HG02678 (cell line): ENCODE data around the gene RSPH10B2.
"Not testable (repeated sequence)": the region's sequence is repeated elsewhere in the genome, so short reads cannot be mapped to it uniquely, and the experiment has no call there.

ENCODE experiments used
- ATAC-seq: cut with Tn5 transposase; IDR thresholded peaks from one replicate; pipeline ENCODE4 v1.9.1; 2021; ENCODE audit warnings: mild to moderate bottlenecking, moderate library complexity; ENCODE audit not compliant: unreplicated experiment

The RSPH10B2 gene

DNA sequence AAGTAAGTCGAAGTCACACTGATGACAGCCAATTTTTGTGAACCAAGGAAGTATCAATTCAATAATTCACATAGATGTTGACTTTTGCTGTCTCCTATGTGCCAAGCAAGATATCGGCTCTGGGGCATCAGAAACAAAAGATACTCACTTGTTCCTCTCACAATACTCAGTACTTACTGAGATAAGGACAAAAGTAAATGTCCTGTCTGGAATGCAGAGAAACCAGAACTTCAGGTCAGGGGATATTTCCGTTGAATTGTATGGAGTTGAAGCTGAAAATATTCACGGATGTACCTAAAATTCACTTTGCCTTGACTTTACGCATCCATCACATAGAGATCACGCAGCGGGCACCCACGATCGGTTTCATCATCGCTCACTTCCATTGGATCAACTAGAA is 83.2 kb downstream of the RSPH10B2 start:
- ATAC-seq, result not testable (repeated sequence)

DNA sequence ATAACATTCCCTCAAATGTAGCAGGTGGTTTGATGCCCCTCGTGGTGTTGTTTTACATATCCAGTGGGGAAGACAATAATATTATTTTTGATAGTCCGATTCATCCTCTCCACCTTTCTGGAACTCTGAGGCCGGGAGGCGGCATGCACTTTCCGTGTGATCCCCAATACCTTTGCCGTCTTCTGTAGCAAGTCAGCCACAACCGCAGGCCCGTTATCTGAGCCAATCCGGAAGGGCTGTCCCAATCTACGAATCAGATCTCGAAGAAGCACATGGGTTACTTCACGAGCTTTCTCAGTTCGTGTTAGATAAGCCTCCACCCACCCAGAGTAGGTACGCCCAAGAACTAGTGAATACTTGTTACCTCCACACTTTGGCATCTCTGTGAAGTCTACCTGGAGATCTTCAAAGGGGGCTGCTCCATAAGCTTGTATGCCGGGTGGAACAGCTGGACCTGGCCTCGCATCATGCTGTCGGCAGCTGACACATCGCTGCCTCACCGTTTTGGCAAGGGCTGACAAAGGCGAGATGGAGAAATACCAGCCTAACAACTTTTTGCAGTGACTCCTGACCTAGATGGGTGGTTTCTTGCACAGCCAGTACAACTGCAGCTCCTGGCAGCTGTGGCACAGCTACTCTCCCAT is 88.5 kb downstream of the RSPH10B2 start:
- not testable (repeated sequence) for ATAC-seq

- ATAC-seq, result not testable (repeated sequence)
Measured at GRCh38 chr7:6843092-6843491, 89.2 kb downstream of the RSPH10B2 start.

DNA sequence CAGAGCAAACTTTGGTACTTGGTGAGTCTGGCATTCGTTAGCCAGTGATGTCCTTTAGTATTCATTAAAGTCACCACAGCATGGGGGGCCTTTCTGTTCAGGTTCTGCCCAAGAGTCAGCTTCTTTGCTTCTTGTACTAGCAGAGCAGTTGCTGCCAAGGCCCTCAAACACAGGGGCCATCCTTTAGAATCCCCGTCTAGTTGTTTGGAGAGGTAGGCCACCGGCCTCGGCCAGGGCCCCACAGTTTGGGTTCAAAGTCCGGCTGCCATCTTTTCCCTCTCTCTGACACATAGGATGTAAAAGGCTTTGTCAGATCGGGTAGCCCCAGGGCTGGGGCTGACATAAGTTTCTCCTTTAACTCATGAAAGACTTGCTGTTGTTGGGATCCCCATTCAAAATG is 89.8 kb downstream of the RSPH10B2 start:
- ATAC-seq, result not testable (repeated sequence)

DNA sequence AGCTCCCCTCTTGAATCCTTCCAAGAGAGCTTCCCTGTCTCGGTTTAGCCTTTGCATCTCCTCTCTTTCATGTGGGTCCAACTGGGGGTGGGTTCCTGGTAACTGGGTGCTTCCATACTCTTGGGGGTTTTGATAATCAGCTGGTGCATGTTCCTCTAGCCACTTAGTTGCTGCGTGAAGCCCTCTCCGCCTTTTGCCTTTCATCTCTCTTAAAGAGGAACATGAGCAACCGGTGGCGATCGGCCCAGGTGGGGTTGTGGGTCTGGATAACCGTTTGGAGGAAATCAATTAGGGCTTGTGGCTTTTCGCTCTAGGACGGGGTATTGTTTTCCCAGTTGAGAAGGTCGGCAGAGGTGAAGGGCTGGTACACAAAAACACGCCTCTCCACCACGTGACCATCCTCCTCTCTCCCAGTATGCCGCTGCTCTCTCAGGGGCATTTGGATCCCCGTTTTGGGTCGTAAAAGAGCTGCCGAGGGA is 92.1 kb downstream of the RSPH10B2 start:
- not testable (repeated sequence) for ATAC-seq

GRCh38 chr7:6847751-6848150 is 93.8 kb downstream of the RSPH10B2 start:
- ATAC-seq, result not testable (repeated sequence)
